GM19023 (cell line): Measurements from ENCODE around the gene KCNJ4.

Experiments used
- ATAC-seq: cut with Tn5 transposase; IDR thresholded peaks from one replicate; pipeline ENCODE4 v1.9.1; 2021; ENCODE audit warnings: mild to moderate bottlenecking, moderate library complexity; ENCODE audit not compliant: unreplicated experiment

The KCNJ4 gene

GRCh38 chr22:38453066-38453672 is 1.8 kb downstream of the KCNJ4 start:
- ATAC-seq: no peak

GRCh38 chr22:38452373-38453065 is 2.5 kb downstream of the KCNJ4 start:
- no peak for ATAC-seq

GRCh38 chr22:38451864-38452263 is 3.1 kb downstream of the KCNJ4 start:
- no peak for ATAC-seq

- ATAC-seq: no peak
Measured at GRCh38 chr22:38451404-38451803, 3.6 kb downstream of the KCNJ4 start.

GRCh38 chr22:38450234-38450797 is 4.7 kb downstream of the KCNJ4 start:
- no peak for ATAC-seq

GRCh38 chr22:38449776-38450175 is 5.2 kb downstream of the KCNJ4 start:
- no peak for ATAC-seq

GRCh38 chr22:38448945-38449745 is 5.9 kb downstream of the KCNJ4 start:
- no peak for ATAC-seq

GRCh38 chr22:38446018-38446601 is 8.9 kb downstream of the KCNJ4 start:
- no peak for ATAC-seq

- ATAC-seq: no peak
Measured at GRCh38 chr22:38444783-38445182, 10.2 kb downstream of the KCNJ4 start.

GRCh38 chr22:38443628-38444521 is 11.1 kb downstream of the KCNJ4 start:
- no peak for ATAC-seq

- ATAC-seq: no peak
Measured at GRCh38 chr22:38442967-38443627, 11.9 kb downstream of the KCNJ4 start.

- no peak for ATAC-seq
Measured at GRCh38 chr22:38441620-38442287, 13.2 kb downstream of the KCNJ4 start.

GRCh38 chr22:38440747-38441350 is 14.2 kb downstream of the KCNJ4 start:
- no peak for ATAC-seq

GRCh38 chr22:38437416-38437815 is 17.6 kb downstream of the KCNJ4 start:
- ATAC-seq: no peak

GRCh38 chr22:38436629-38437395 is 18.2 kb downstream of the KCNJ4 start:
- ATAC-seq: no peak

- ATAC-seq: no peak
Measured at GRCh38 chr22:38435965-38436364, 19.0 kb downstream of the KCNJ4 start.

- no peak for ATAC-seq
Measured at GRCh38 chr22:38435010-38435409, 20.0 kb downstream of the KCNJ4 start.

GRCh38 chr22:38433871-38434270 is 21.1 kb downstream of the KCNJ4 start:
- no peak for ATAC-seq
